ENCODE results near the gene CFDP1.

The CFDP1 gene

DNA sequence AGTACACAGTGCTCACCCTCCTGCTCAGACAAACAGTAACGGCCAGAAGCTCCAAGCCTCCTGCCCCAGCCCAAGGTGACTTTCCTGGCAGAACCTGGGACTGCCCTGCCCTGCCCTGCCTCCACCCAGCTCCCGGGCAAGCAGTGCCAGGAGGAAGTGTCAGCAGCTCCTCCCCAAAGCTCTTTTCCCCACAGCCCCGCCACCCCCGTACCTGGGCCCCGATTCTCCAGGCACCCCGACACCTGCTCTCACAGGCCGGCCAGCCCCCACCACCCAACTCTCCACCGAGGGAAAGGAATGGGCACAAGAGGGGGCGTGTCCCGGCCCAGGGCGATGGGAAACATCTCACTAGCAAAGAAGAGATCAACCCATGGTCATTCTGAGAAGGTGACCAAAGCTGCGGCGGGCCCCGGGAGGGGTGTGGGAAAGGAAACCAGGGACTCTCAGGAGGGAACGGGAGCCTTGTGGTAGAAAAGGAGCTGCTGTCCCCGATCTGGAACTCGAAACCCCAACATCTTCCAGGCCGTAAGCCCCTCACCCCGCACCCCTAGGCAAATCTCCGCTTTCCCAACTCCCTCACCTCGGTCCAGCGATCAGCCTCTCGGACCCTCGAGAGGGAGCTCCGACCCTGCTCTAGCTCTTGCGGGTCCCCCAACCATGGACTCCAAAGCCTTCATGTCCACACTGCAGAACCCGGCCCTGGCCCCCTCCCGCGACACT lies 183.1 kb downstream of the CFDP1 start:
- no peak for DNase-seq (ENCODE audit: low read depth)

DNA sequence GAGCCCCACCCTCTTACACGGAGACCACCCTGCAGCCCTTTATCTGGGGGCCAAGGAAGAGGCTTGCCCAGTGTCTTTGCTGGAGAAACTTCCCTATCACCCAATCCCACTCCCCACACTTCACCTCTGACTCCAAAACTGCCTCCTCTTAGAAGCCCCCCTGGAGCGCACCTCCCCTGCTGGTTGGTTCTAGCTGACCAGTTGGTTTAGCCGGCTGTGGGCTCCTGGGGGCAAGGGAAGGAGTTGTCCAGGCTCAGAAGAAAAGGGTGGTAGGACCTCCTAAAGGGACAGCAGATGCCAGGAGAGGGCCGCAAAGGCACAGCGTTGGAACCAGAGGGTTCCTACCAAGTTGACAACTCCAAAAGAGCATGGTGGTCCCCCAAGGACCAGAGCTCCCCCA lies 183.9 kb downstream of the CFDP1 start:
- no peak for DNase-seq (ENCODE audit: low read depth)

DNA sequence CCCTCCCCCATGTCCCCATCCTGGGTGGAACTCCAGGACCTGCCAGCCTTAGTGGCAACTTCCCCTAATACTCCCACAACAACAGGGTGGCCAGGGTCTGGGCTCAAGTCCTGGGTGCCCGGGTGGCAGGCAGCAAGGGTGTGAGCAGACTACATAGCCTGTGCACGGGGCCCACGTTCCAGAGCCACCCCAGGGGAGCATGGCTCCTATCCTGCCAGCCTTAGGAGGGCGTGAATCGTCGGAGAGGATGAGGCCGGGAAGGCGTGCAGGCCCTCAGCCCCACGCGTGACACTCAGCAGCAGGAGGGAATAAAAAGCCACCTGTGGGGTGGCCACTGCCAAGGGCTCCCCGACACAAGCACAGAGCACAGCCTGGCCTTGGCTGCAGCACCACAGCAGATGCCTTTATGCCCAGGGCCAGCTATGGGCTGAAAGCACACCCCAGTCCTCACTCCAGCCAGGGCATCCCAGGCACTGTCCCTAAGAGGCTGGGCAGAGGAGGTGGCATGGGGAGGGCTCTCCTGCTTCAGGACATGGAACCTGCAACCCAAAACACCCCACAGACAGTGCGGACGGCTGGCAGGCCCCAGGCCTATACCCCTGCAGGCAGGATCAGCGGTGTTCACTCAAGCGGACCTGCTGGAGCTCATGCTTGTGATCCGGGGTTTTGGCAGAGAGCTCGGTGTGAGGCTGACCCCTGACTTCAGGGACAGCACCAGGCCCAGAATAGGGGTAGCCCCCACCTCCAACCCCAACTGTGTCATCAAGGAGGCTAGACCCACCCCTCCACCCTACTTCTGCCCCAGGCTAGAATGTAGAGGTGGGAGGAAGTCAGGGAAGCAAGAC lies 184.5 kb downstream of the CFDP1 start:
- no peak for DNase-seq (ENCODE audit: low read depth)

GRCh38 chr16:75248142-75248535 lies 185.2 kb downstream of the CFDP1 start:
- DNase-seq (ENCODE audit: low read depth), result no peak

GRCh38 chr16:75247249-75247648 lies 186.1 kb downstream of the CFDP1 start:
- DNase-seq (ENCODE audit: low read depth), result no peak

GRCh38 chr16:75246504-75247205 lies 186.6 kb downstream of the CFDP1 start:
- DNase-seq (ENCODE audit: low read depth), result no peak

- DNase-seq (ENCODE audit: low read depth), result peak; percentile 86
These were observed 188.2 kb downstream of the CFDP1 start for GRCh38 chr16:75244844-75245758.

DNA sequence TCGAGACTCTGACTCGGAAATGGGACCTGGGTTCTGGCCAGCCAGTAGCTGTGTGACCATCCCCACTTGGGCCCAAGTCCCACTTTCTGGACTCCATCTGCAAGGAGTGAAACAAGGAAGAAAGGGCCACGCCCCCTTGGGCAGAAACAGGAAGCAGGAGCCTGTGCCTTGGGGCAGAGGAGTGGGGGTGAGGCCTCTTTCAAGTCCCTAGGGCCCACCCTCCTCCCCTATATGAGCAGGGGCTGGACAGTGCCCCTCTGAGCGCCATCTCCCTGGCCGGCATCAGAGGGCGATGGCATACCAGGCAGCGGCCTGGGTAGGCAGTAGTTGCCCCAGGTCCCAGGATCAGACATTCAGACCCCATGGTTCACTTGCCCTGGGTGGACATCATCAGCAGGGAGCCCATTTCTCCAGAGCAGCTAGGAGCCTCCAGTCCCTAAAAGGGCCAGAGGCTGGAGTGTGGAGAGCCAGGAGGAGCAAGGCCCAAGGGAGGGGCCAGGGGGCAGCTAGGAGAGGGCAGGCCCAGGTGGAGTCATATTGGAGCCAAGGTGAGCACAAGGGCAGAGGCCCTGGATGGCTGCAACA lies 189.0 kb downstream of the CFDP1 start:
- DNase-seq (ENCODE audit: low read depth), result peak; percentile 63

Measured in GM04503 (cell line).